Transverse colon (tissue), 4 donors: ENCODE measurements around the gene PC. TPM values are rescaled to one million over a fixed set of nuclear protein-coding genes. Genes with fewer than 3 reads are reported as not detected.
"Not testable (repeated sequence)": the region's sequence is repeated elsewhere in the genome, so short reads cannot be mapped to it uniquely, and the experiment has no call there.

Experiments used
- DNase-seq: peaks from one replicate; pipeline ENCODE4 v3.0.0-alpha.2; 2019
- H3K27ac ChIP-seq, 4 donors: fragments of 200-600 bp; sonication (generic); 2 replicates each; pipeline ENCODE4 v1.5.1; 2016 to 2018; ENCODE audit warnings: inconsistent platforms in 4 of 4
- H3K27me3 ChIP-seq: fragments of 200-600 bp; sonication (generic); 2 replicates; pipeline ENCODE4 v1.5.1; 2017; ENCODE audit warnings: inconsistent platforms
- H3K36me3 ChIP-seq, 4 donors: fragments of 200-600 bp; sonication (generic); 2 replicates each; pipeline ENCODE4 v1.5.1; 2017 to 2019; ENCODE audit warnings: inconsistent platforms in 4 of 4
- H3K4me1 ChIP-seq, 4 donors: fragments of 200-600 bp; sonication (generic); 2 replicates each; pipeline ENCODE4 v1.5.1; 2017 to 2020; ENCODE audit warnings: inconsistent platforms in 4 of 4
- H3K4me3 ChIP-seq, 4 donors: fragments of 200-600 bp; sonication (generic); 1 replicate in 1 of 4; 2 replicates in 3 of 4; pipeline versions ENCODE4 v1.5.1 to v1.6.1; 2017 to 2019; ENCODE audit warnings: inconsistent platforms in 4 of 4
- H3K9me3 ChIP-seq, 2 donors: fragments of 200-600 bp; sonication (generic); 2 replicates each; pipeline ENCODE4 v1.5.1; 2017 to 2019; ENCODE audit warnings: inconsistent platforms in 2 of 2
- EP300 ChIP-seq: sonication (generic); formaldehyde crosslinking; IDR thresholded peaks from one replicate; pipeline ENCODE4 v1.6.1; 2017; ENCODE audit warnings: antibody characterized with exemption, low read depth
- POLR2A ChIP-seq: fragments of 450-650 bp; IDR thresholded peaks from one replicate; pipeline ENCODE4 v1.6.1; 2016; ENCODE audit warnings: antibody characterized with exemption, mild to moderate bottlenecking, moderate library complexity
- POLR2AphosphoS5 ChIP-seq, 3 donors: sonication (generic); formaldehyde crosslinking; IDR thresholded peaks; one replicate each; pipeline ENCODE4 v1.6.1; 2016; ENCODE audit warnings: antibody characterized with exemption in 3 of 3
- WGBS, 2 donors: methylation state at CpG; one replicate each; pipeline ENCODE4 v1.1.5; 2018; ENCODE audit warnings: low coverage in 1 of 2; 5-methylcytosine and 5-hydroxymethylcytosine counted together
- in situ Hi-C, 4 donors: fragments of 200-750 bp; cut with MboI; loops; one replicate each; pipeline versions ENCODE4 v1.15.0 to v1.15.1; 2017; ENCODE audit warnings: low sequenced_read_pairs in 3 of 4, low pct_ligation_motif_present in 1 of 4, low pct_unique_long_range_greater_than_20kb in 1 of 4
- intact Hi-C: fragments of 100-400 bp; cut with DNase I; formaldehyde crosslinking; loops from one replicate; pipeline ENCODE4 v1.15.1; 2023; ENCODE audit warnings: low total_unique reads
- total RNA-seq, 4 donors: library from RNA; depleted of rRNA; stranded (reverse); fragments of >200 nt; gene quantifications; one replicate each; pipeline ENCODE4 v1.1.0, GENCODE V29; 2016
- TF ChIP-seq, protein P1 (sequence below), 5 experiments: fragments of 200-600 bp in 3 of 5; fragments of 450-650 bp in 2 of 5; sonication (generic) in 3 of 5; IDR thresholded peaks; 1 replicate in 2 of 5; 2 replicates in 3 of 5; pipeline ENCODE4 v1.5.1; 2016 to 2017; ENCODE audit warnings: antibody characterized with exemption in 5 of 5, inconsistent platforms in 3 of 5, mild to moderate bottlenecking in 2 of 5, moderate library complexity in 1 of 5

The PC gene, protein sequence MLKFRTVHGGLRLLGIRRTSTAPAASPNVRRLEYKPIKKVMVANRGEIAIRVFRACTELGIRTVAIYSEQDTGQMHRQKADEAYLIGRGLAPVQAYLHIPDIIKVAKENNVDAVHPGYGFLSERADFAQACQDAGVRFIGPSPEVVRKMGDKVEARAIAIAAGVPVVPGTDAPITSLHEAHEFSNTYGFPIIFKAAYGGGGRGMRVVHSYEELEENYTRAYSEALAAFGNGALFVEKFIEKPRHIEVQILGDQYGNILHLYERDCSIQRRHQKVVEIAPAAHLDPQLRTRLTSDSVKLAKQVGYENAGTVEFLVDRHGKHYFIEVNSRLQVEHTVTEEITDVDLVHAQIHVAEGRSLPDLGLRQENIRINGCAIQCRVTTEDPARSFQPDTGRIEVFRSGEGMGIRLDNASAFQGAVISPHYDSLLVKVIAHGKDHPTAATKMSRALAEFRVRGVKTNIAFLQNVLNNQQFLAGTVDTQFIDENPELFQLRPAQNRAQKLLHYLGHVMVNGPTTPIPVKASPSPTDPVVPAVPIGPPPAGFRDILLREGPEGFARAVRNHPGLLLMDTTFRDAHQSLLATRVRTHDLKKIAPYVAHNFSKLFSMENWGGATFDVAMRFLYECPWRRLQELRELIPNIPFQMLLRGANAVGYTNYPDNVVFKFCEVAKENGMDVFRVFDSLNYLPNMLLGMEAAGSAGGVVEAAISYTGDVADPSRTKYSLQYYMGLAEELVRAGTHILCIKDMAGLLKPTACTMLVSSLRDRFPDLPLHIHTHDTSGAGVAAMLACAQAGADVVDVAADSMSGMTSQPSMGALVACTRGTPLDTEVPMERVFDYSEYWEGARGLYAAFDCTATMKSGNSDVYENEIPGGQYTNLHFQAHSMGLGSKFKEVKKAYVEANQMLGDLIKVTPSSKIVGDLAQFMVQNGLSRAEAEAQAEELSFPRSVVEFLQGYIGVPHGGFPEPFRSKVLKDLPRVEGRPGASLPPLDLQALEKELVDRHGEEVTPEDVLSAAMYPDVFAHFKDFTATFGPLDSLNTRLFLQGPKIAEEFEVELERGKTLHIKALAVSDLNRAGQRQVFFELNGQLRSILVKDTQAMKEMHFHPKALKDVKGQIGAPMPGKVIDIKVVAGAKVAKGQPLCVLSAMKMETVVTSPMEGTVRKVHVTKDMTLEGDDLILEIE
- 100 to 1,000 TPM in 1 of 4 donors, 10 to 100 TPM in 3; 14.9 to 246 (median 38.1) TPM for total RNA-seq

DNA sequence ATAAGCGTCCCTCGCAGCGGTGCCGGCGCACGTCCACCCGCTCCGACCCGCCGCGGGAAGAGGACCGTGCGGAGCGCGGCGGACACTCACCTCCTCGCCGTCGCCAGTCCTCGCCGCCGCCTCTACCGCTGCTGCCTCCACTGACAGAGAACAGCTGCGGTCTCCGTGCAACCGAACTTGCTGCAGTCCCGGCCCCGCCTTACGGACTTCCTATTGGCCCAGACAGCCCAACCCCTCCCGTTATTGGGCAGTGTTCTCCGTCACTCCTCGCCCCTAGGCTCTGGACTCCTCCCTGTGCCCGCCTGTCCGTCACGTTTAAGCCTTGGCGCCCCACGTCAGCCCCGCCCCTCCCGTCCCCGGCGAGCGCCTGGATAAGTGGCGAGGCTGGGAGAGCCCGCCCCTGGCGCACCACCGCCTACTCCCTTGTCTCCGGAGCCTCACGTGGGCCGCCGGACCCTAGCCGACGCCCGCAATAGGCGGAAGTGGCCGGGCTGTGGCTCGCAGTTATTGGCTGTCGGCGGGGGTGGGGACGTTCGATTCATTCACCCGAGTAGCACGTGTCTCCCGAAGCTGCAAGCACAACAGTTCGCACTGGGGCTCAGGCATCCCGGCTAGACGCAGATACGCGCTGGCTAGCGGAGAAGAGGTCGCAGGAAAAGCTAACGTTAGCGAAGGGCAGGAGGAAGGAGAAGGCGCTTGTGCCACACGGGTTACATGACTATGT, at the start of gene PC:
Gene PC (minus strand): TSS at position 152 of the 724 bp plus-strand sequence. CDS start 86,224 bp downstream, outside the sequence.
- intact Hi-C loops = no loop called here
- TF ChIP-seq, protein P1, sequence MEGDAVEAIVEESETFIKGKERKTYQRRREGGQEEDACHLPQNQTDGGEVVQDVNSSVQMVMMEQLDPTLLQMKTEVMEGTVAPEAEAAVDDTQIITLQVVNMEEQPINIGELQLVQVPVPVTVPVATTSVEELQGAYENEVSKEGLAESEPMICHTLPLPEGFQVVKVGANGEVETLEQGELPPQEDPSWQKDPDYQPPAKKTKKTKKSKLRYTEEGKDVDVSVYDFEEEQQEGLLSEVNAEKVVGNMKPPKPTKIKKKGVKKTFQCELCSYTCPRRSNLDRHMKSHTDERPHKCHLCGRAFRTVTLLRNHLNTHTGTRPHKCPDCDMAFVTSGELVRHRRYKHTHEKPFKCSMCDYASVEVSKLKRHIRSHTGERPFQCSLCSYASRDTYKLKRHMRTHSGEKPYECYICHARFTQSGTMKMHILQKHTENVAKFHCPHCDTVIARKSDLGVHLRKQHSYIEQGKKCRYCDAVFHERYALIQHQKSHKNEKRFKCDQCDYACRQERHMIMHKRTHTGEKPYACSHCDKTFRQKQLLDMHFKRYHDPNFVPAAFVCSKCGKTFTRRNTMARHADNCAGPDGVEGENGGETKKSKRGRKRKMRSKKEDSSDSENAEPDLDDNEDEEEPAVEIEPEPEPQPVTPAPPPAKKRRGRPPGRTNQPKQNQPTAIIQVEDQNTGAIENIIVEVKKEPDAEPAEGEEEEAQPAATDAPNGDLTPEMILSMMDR (IDR thresholded peaks at IDR 0.05) = no peak
- no peak for TF ChIP-seq EP300
- peak; percentile 89 for TF ChIP-seq POLR2A
- TF ChIP-seq POLR2AphosphoS5 (IDR thresholded peaks at IDR 0.05) = peak; percentile 95 to 96 (median 96)
- H3K4me3 ChIP-seq = peak within 1 kb of the TSS; percentile 59 to 83 (median 64)
- H3K9me3 ChIP-seq = no peaks in the 10 kb centered on the region
- H3K27ac ChIP-seq = peak within 1 kb of the TSS; percentile 68 to 91 (median 83)
- H3K4me1 ChIP-seq = peaks cover 9 to 32% (median 17%) of the 10 kb centered on the region in 4 donors
- DNase-seq = peak; percentile 99
- H3K27me3 ChIP-seq = no peaks in the 10 kb centered on the region
- WGBS, 2 donors = 1% methylated on average over 54 of the region's 74 CpGs; no CpG with 5 or more reads in 1 of the 2 donors
- in situ Hi-C loops = no loop called here
- H3K36me3 ChIP-seq = no peaks in the 10 kb centered on the region

DNA sequence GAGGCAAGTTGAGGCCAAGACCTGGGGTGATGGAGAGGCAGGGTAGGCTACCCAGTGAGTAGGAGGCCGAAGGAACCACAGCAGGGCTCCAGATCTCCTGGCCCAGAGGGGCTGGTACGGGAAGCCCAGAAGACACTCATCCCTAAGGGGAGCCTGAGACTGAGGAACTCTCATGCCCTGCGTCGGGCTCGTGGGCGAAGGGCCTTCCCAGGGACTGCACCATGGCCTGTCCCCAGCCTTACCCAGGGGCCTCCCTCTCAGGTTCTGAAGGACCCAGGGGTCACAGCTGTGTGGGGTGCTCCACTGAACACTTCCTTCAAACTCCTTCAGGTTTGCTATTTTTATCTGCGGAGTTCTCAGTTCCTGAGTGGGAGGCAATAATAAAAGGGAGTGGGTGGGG, 48.9 kb upstream of the PC start:
- no peak for TF ChIP-seq POLR2AphosphoS5 (IDR thresholded peaks at IDR 0.05)
- no peak for TF ChIP-seq EP300
- TF ChIP-seq POLR2A = no peak
- TF ChIP-seq, protein P1 (IDR thresholded peaks at IDR 0.05) = no peak
- intact Hi-C loops (no loop called here), in situ Hi-C loops (loop anchor here in 1 of 4 donors (25.0 kb wide), 1 partner anchor 295 kb away; no protein-coding TSS in a partner anchor)
- no peaks in the 10 kb centered on the region for H3K27me3 ChIP-seq
- WGBS, 2 donors = 71 to 96% methylated on average over 1 to 7 of the region's 7 CpGs
- H3K27ac ChIP-seq = no peak overlapping the region
- no peak overlapping the region for H3K4me3 ChIP-seq
- no peaks in the 10 kb centered on the region for H3K36me3 ChIP-seq
- no peaks in the 10 kb centered on the region for H3K9me3 ChIP-seq
- DNase-seq = no peak
- H3K4me1 ChIP-seq = no peaks in the 10 kb centered on the region

DNA sequence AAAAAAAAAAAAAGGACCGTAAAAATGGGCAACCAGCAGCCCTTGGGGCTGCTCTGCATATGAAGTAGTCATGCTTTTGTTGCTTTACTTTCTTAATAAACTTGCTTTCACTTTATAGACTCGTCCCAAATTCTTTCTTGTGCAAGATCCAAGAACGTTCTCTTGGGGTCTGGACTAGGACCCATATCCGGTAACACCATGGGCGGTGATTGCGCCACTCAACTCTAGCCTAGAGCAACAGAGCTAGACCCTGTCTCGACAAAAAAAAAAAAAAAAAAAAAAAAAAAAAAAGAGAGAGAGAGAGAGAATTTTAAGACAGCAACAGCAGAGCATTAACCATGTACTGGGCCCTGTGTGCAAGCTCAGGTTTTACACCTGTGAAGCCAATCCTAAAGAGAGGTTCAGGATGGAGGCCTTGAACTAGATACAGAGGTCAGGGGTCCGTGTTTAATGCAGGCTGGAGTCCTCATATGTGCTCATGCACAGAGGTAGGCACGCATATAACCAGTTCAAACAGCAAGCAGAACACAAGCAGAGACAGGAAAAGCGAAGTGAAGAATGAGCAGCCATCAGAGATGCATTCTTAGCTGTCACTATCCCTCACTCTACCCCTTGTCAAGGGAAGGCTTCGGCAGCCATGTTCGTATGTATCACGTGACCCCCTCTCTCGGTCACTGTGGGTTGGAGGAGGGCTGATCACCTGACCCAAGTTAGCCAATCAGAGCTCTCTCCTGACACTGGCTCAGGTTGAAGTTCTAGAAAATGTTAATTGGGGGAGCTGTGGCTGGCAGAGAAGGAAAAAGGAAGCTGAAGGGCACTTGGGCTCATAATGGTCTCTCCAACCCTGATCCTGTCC, 48.1 kb upstream of the PC start:
- TF ChIP-seq EP300 (no peak), POLR2AphosphoS5 (IDR thresholded peaks at IDR 0.05) (no peak), POLR2A (no peak)
- TF ChIP-seq, protein P1 (IDR thresholded peaks at IDR 0.05) = no peak
- H3K36me3 ChIP-seq = no peaks in the 10 kb centered on the region
- intact Hi-C loops (no loop called here), in situ Hi-C loops (loop anchor here in 1 of 4 donors (25.0 kb wide), 1 partner anchor 294 kb away; no protein-coding TSS in a partner anchor)
- no peaks in the 10 kb centered on the region for H3K9me3 ChIP-seq
- H3K4me3 ChIP-seq = no peak overlapping the region
- WGBS, 2 donors = 87 to 88% methylated on average over 4 to 14 of the region's 14 CpGs
- H3K27me3 ChIP-seq = no peaks in the 10 kb centered on the region
- no peak overlapping the region for H3K27ac ChIP-seq
- DNase-seq = no peak
- no peaks in the 10 kb centered on the region for H3K4me1 ChIP-seq

DNA sequence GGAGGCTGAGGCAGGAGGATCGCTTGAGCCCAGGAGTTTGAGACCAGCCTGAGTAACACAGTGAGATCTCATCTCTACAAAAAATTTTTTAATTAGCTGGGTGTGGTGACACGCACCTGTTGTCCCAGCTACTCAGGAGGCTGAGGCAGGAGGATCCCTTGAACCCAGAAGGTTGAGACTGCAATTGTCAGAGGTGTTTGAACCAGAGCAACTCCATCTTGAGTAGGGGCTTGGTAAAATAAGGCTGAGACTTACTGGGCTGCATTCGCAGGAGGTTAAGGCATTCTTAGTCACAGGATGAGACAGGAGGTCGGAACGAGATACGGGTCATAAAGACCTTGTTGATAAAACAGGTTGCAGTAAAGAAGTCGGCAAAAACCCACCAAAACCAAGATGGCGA, 47.0 kb upstream of the PC start:
- H3K27me3 ChIP-seq, H3K27ac ChIP-seq, DNase-seq, H3K9me3 ChIP-seq, H3K36me3 ChIP-seq, intact Hi-C loops, H3K4me3 ChIP-seq, H3K4me1 ChIP-seq: not testable (repeated sequence)
- WGBS, 2 donors = 91 to 100% methylated on average over 1 to 8 of the region's 8 CpGs
- in situ Hi-C loops = loop anchor here in 1 of 4 donors (25.0 kb wide), 1 partner anchor 293 kb away; no protein-coding TSS in a partner anchor
